H9 (cell line): ENCODE measurements around the gene FAM131C. TPM values are rescaled to one million over a fixed set of nuclear protein-coding genes. Genes with fewer than 3 reads are reported as not detected.

ENCODE experiments used
- DNase-seq: peaks from one replicate; pipeline ENCODE4 v3.0.0-alpha.2; 2017
- H2AFZ ChIP-seq: one replicate; pipeline ENCODE4 v1.6.1; 2013; ENCODE audit warnings: mild to moderate bottlenecking, low read length, control low read depth, moderate library complexity
- H2AK5ac ChIP-seq: 2 replicates; pipeline ENCODE4 v1.6.1; 2013; ENCODE audit warnings: low read length, control low read depth, mixed read lengths; ENCODE audit not compliant: insufficient read length
- H2BK120ac ChIP-seq: one replicate; pipeline ENCODE4 v1.6.1; 2013; ENCODE audit warnings: low read depth, mild to moderate bottlenecking, low read length, control low read depth, inconsistent platforms; ENCODE audit not compliant: poor library complexity, severe bottlenecking
- H2BK12ac ChIP-seq: 2 replicates; pipeline ENCODE4 v1.6.1; 2013; ENCODE audit warnings: low read length, control low read depth, mixed read lengths, low read depth; ENCODE audit not compliant: insufficient read length
- H2BK15ac ChIP-seq: 2 replicates; pipeline ENCODE4 v1.6.1; 2013; ENCODE audit warnings: low read depth, low read length, control low read depth
- H2BK20ac ChIP-seq: one replicate; pipeline ENCODE4 v1.6.1; 2013; ENCODE audit warnings: low read depth, mild to moderate bottlenecking, low read length, control low read depth, inconsistent platforms; ENCODE audit not compliant: poor library complexity, severe bottlenecking
- H2BK5ac ChIP-seq: 2 replicates; pipeline ENCODE4 v1.6.1; 2013; ENCODE audit warnings: low read length, control low read depth, mixed read lengths; ENCODE audit not compliant: insufficient read length
- H3K14ac ChIP-seq: 2 replicates; pipeline ENCODE4 v1.6.1; 2013; ENCODE audit warnings: low read length, control low read depth; ENCODE audit not compliant: insufficient read depth
- H3K18ac ChIP-seq: 2 replicates; pipeline ENCODE4 v1.6.1; 2013; ENCODE audit warnings: low read depth, mild to moderate bottlenecking, mixed read lengths, low read length, control low read depth; ENCODE audit not compliant: insufficient read length
- H3K23ac ChIP-seq: 2 replicates; pipeline ENCODE4 v1.6.1; 2013; ENCODE audit warnings: low read length, control low read depth, mixed read lengths, low read depth; ENCODE audit not compliant: insufficient read length
- H3K23me2 ChIP-seq: 2 replicates; pipeline ENCODE4 v1.6.1; 2013; ENCODE audit warnings: low read depth, mild to moderate bottlenecking, mixed read lengths, low read length, control low read depth; ENCODE audit not compliant: insufficient read length, poor library complexity, severe bottlenecking
- H3K27ac ChIP-seq: 2 replicates; pipeline ENCODE4 v1.5.1; 2013; ENCODE audit warnings: low read length, control low read depth, mixed read lengths, low read depth; ENCODE audit not compliant: insufficient read length
- H3K27me3 ChIP-seq: 2 replicates; pipeline ENCODE4 v1.6.1; 2013; ENCODE audit warnings: low read length, control low read depth, inconsistent platforms; ENCODE audit not compliant: insufficient read depth
- H3K4ac ChIP-seq: 2 replicates; pipeline ENCODE4 v1.6.1; 2013; ENCODE audit warnings: low read depth, mild to moderate bottlenecking, control low read depth, inconsistent platforms, low read length, moderate library complexity
- H3K4me1 ChIP-seq: 2 replicates; pipeline ENCODE4 v1.6.1; 2013; ENCODE audit warnings: low read length, control low read depth, inconsistent platforms; ENCODE audit not compliant: insufficient read depth
- H3K4me2 ChIP-seq: 2 replicates; pipeline ENCODE4 v1.6.1; 2013; ENCODE audit warnings: low read length, control low read depth, mixed read lengths; ENCODE audit not compliant: insufficient read length, insufficient read depth
- H3K56ac ChIP-seq: 2 replicates; pipeline ENCODE4 v1.6.1; 2013; ENCODE audit warnings: low read depth, mild to moderate bottlenecking, mixed read lengths, low read length, control low read depth; ENCODE audit not compliant: insufficient read length
- H3K79me1 ChIP-seq: 2 replicates; pipeline ENCODE4 v1.6.1; 2013; ENCODE audit warnings: low read depth, mild to moderate bottlenecking, moderate library complexity, low read length, control low read depth, inconsistent platforms; ENCODE audit not compliant: insufficient read depth, poor library complexity, severe bottlenecking
- H3K79me2 ChIP-seq: 2 replicates; pipeline ENCODE4 v1.6.1; 2013; ENCODE audit warnings: low read length, control low read depth, inconsistent platforms; ENCODE audit not compliant: insufficient read depth
- H3K9ac ChIP-seq: 2 replicates; pipeline ENCODE4 v1.6.1; 2013; ENCODE audit warnings: low read length, control low read depth, mixed read lengths; ENCODE audit not compliant: insufficient read length; ENCODE audit errors: extremely low read depth
- H3K9me3 ChIP-seq: one replicate; pipeline ENCODE4 v1.6.1; 2013; ENCODE audit warnings: low read depth, low read length, inconsistent platforms; ENCODE audit not compliant: control insufficient read depth
- H3T11ph ChIP-seq: one replicate; pipeline ENCODE4 v1.6.1; 2013; ENCODE audit warnings: mild to moderate bottlenecking, low read length, control low read depth, inconsistent platforms
- H4K20me1 ChIP-seq: one replicate; pipeline ENCODE4 v1.6.1; 2013; ENCODE audit not compliant: control insufficient read depth, insufficient read length, insufficient read depth
- H4K5ac ChIP-seq: 2 replicates; pipeline ENCODE4 v1.6.1; 2013; ENCODE audit warnings: low read depth, mild to moderate bottlenecking, mixed read lengths, low read length, control low read depth; ENCODE audit not compliant: insufficient read length
- H4K8ac ChIP-seq: replicated peaks from 2 replicates; pipeline ENCODE4 v1.6.1; 2013; ENCODE audit warnings: low read length, control low read depth, mixed read lengths, low read depth; ENCODE audit not compliant: insufficient read length
- H4K91ac ChIP-seq: 2 replicates; pipeline ENCODE4 v1.6.1; 2013; ENCODE audit warnings: low read depth, mild to moderate bottlenecking, moderate library complexity, mixed read lengths, low read length, control low read depth; ENCODE audit not compliant: insufficient read length
- H3K27ac Mint-ChIP-seq, 3 experiments: 2 replicates in 2 of 3; 3 replicates in 1 of 3; pipeline ENCODE4 v1.8.0; 2020 to 2021; ENCODE audit warnings: mixed read lengths in 3 of 3, mild to moderate bottlenecking in 1 of 3, moderate library complexity in 1 of 3
- H3K27me3 Mint-ChIP-seq: 2 replicates; pipeline ENCODE4 v1.8.0; 2021; ENCODE audit warnings: low read depth, mild to moderate bottlenecking, moderate library complexity, mixed read lengths
- H3K36me3 Mint-ChIP-seq, 3 experiments: 2 replicates in 2 of 3; 3 replicates in 1 of 3; pipeline ENCODE4 v1.8.0; 2020 to 2021; ENCODE audit warnings: low read depth in 3 of 3, mixed read lengths in 3 of 3; ENCODE audit not compliant: insufficient read depth in 1 of 3
- H3K4me1 Mint-ChIP-seq, 2 experiments: 2 replicates each; pipeline ENCODE4 v1.8.0; 2020; ENCODE audit warnings: mixed read lengths in 2 of 2
- H3K4me3 Mint-ChIP-seq, 2 experiments: 2 replicates in 1 of 2; 3 replicates in 1 of 2; pipeline ENCODE4 v1.8.0; 2020 to 2021; ENCODE audit warnings: mild to moderate bottlenecking in 2 of 2, mixed read lengths in 2 of 2, moderate library complexity in 1 of 2
- H3K9me3 Mint-ChIP-seq, 2 experiments: 2 replicates in 1 of 2; 3 replicates in 1 of 2; pipeline ENCODE4 v1.8.0; 2020; ENCODE audit warnings: mild to moderate bottlenecking in 2 of 2, mixed read lengths in 2 of 2, moderate library complexity in 1 of 2
- CTCF ChIP-seq: fragments of 200-600 bp; sonication (generic); conservative IDR thresholded peaks from 3 replicates; pipeline ENCODE4 v1.8.0; 2021; ENCODE audit warnings: antibody characterized with exemption, mild to moderate bottlenecking
- WGBS: extraction: QIAGEN DNeasy Blood & Tissue Kit; methylation state at CpG from one replicate; pipeline ENCODE4 v1.1.7; 2013; ENCODE audit warnings: missing lambda C conversion rate, low lambda C conversion rate, mixed read lengths; ENCODE audit not compliant: insufficient read length; ENCODE audit errors: extremely low coverage; 5-methylcytosine and 5-hydroxymethylcytosine counted together
- total RNA-seq: library from RNA; stranded (reverse); gene quantifications from 2 replicates; pipeline ENCODE4 v1.2.1, GENCODE V29; 2021

The FAM131C gene
- total RNA-seq, 1 experiment from 2014 or later, result 0.61 TPM

GRCh38 chr1:16013908-16014258, 59.6 kb downstream of the FAM131C start:
- Histone ChIP-seq H4K5ac (no peak overlapping the region), H2AK5ac (no peak overlapping the region), H4K8ac (no peak overlapping the region), H3K79me2 (no peaks in the 10 kb centered on the region), H3K4ac (no peak overlapping the region), H3K9me3 (no peaks in the 10 kb centered on the region), H4K20me1 (no peaks in the 10 kb centered on the region), H3K56ac (no peak overlapping the region), H3T11ph (no peak overlapping the region), H3K14ac (0 out of 2 replicates have a peak overlapping the region, but pooled peaks have one; percentile 42), H2BK20ac (no peak overlapping the region), H3K23ac (no peak overlapping the region), H3K9ac (no peak overlapping the region), H4K91ac (no peak overlapping the region), H3K27ac (no peak overlapping the region), H2BK12ac (no peak overlapping the region), H3K4me2 (peak overlapping the region; percentile 31), H3K23me2 (no peaks in the 10 kb centered on the region), H2AFZ (no peak overlapping the region), H3K79me1 (no peaks in the 10 kb centered on the region), H2BK5ac (no peak overlapping the region), H2BK15ac (no peak overlapping the region), H3K18ac (no peak overlapping the region), H3K4me1 (peaks cover 8% of the 10 kb centered on the region; the same call in 1 of the 2 replicates), H2BK120ac (no peak overlapping the region), H3K27me3 (no peaks in the 10 kb centered on the region)
- Mint-ChIP-seq H3K9me3 (no peaks in the 10 kb centered on the region), H3K4me1 (peaks cover 24 to 52% of the 10 kb centered on the region in 2 experiments), H3K36me3 (no peaks in the 10 kb centered on the region), H3K4me3 (peak overlapping the region in 1 of 2 experiments; percentile 73; a peak in 2 of 5 replicates), H3K27ac (peak overlapping the region in 1 of 3 experiments; percentile 83; a peak in 1 of 7 replicates), H3K27me3 (peaks cover 2% of the 10 kb centered on the region)
- no peak for TF ChIP-seq CTCF
- WGBS, result no CpG with 5 or more reads among the region's 4 CpGs
- DNase-seq, result no peak
